K562 (cell line): ENCODE results near the gene DHX35. TPM values are rescaled to one million over a fixed set of nuclear protein-coding genes. Genes with fewer than 3 reads are reported as not detected.

Experiments used
- ARID3A ChIP-seq: IDR thresholded peaks from 2 replicates; pipeline ENCODE4 v1.6.1; 2012; ENCODE audit warnings: low read depth, low read length, improper control_type of control experiment, borderline replicate concordance
- CGGBP1 ChIP-seq: fragments of 250-450 bp; sonication (Bioruptor Pico); IDR thresholded peaks from 2 replicates; pipeline ENCODE4 v1.9.0; 2021; ENCODE audit warnings: mild to moderate bottlenecking
- E2F1 ChIP-seq: sonication (generic); formaldehyde crosslinking; IDR thresholded peaks from 2 replicates; pipeline ENCODE4 v1.8.1; 2023; ENCODE audit warnings: mild to moderate bottlenecking, missing genetic modification reagents, moderate library complexity
- HDAC6 ChIP-seq: IDR thresholded peaks from 2 replicates; pipeline ENCODE4 v1.6.1; 2012; ENCODE audit warnings: low read depth, mild to moderate bottlenecking, control low read depth, inconsistent platforms, low read length, moderate library complexity
- HOMEZ ChIP-seq: fragments of 250-450 bp; sonication (Bioruptor Pico); IDR thresholded peaks from 2 replicates; pipeline ENCODE4 v1.4.0; 2020; ENCODE audit warnings: mild to moderate bottlenecking, moderate library complexity
- REST ChIP-seq, 2 experiments: fragments of 450-650 bp; formaldehyde crosslinking in 1 of 2; IDR thresholded peaks; 2 replicates each; pipeline versions ENCODE4 v1.4.0 to v1.6.1; 2014 to 2020; ENCODE audit warnings: mild to moderate bottlenecking in 2 of 2, borderline replicate concordance in 1 of 2, low read depth in 1 of 2
- SIRT6 ChIP-seq: IDR thresholded peaks from one replicate; pipeline ENCODE4 v1.6.1; 2012; ENCODE audit warnings: low read depth, mild to moderate bottlenecking, control low read depth, inconsistent platforms, low read length, moderate library complexity
- ZFP30 ChIP-seq: fragments of 250-450 bp; sonication (Bioruptor Pico); IDR thresholded peaks from 2 replicates; pipeline ENCODE4 v1.8.0; 2022; ENCODE audit warnings: moderate library complexity, mild to moderate bottlenecking, inconsistent platforms, borderline replicate concordance
- polyA plus RNA-seq, 8 experiments: library from polyadenylated mRNA; depleted of rRNA in 4 of 8; stranded (reverse) in 5 of 8; unstranded in 3 of 8; fragments of >200 nt; fragmentation: Nextera tagmentation in 2 of 8; fragmentation: Illumina TruSeq in 1 of 8; extraction: Ambion mirVana in 2 of 8; extraction: Trizol in 1 of 8; gene quantifications; 2 replicates each; pipeline versions ENCODE4 v1.2.1 to v1.2.3, GENCODE V29; 2011 to 2014; ENCODE audit warnings: inconsistent platforms in 1 of 8, missing spikeins in 1 of 8
- total RNA-seq, 7 experiments: library from RNA; depleted of rRNA in 6 of 7; stranded (reverse); fragments of >200 nt in 6 of 7; fragmentation: Illumina TruSeq in 2 of 7; extraction: Trizol in 2 of 7; gene quantifications; 2 replicates each; pipeline versions ENCODE4 v1.2.1 to v1.2.3, GENCODE V29; 2011 to 2021; ENCODE audit warnings: low replicate concordance in 1 of 7

The DHX35 gene
- total and polyA plus RNA-seq, 9 of the 15 experiments (the other 6 are each of a cell fraction or from before 2014, with no cell fraction given) = 6.5 to 25.6 (median 16.9) TPM

DNA sequence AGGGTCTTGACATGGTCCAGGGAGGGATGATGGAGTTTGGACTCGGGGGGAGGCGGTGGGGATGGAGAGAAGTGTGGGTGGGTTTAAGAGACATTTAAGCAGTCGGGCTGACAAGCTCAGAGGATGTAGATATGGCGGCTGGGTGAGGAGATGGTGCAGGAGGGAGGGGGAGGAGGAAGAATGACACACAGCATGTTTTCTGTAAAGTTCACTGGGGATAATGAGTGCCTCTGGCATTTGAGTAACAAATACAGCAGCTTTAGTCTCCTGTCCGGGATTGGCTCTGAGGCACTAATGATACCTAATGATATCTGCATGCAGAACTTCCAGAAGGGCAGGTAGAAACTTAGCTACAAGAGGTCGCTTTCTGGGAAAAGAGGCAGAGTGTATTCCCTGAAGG is 107.8 kb downstream of the DHX35 start (continued):
- TF ChIP-seq E2F1 = no peak
- TF ChIP-seq ZFP30 (CRISPR knock-in tag) = no peak
- TF ChIP-seq ARID3A = no peak
- no peak for TF ChIP-seq HDAC6
- no peak for TF ChIP-seq SIRT6
- no peak for TF ChIP-seq HOMEZ (CRISPR knock-in tag)
- no peak for TF ChIP-seq REST (IDR thresholded peaks at IDR 0.05; ENCODE audit: borderline replicate concordance)
- TF ChIP-seq REST (CRISPR knock-in tag; IDR thresholded peaks at IDR 0.05; ENCODE audit: low read depth) = no peak
- no peak for TF ChIP-seq CGGBP1 (CRISPR knock-in tag)
